ENCODE data around the gene MCU.
A peak's percentile ranks its signal among the peaks of the same experiment; 100 is the strongest.

MCU gene

DNA sequence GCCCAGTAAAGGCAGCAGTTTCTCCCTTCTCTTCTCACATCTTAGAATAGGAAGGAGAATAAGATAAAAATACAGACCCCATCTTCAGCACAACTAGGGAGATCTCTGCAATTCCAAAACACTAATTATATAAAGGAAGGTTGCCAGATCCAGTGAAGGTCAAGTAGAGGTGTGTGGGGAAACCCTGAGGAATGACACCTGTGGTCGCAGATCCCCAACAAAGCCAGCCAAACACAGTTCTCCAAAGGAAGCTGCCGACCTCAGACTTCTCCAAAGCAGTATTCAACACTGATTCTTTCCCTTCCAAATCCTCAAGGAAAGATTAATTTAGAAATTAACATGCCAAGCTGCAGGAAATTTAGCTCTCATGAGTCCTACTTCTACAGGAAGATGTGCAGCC is 138.7 kb downstream of the MCU start:
- no peak for DNase-seq (ENCODE audit: low spot score)
- TF ChIP-seq, protein P1, sequence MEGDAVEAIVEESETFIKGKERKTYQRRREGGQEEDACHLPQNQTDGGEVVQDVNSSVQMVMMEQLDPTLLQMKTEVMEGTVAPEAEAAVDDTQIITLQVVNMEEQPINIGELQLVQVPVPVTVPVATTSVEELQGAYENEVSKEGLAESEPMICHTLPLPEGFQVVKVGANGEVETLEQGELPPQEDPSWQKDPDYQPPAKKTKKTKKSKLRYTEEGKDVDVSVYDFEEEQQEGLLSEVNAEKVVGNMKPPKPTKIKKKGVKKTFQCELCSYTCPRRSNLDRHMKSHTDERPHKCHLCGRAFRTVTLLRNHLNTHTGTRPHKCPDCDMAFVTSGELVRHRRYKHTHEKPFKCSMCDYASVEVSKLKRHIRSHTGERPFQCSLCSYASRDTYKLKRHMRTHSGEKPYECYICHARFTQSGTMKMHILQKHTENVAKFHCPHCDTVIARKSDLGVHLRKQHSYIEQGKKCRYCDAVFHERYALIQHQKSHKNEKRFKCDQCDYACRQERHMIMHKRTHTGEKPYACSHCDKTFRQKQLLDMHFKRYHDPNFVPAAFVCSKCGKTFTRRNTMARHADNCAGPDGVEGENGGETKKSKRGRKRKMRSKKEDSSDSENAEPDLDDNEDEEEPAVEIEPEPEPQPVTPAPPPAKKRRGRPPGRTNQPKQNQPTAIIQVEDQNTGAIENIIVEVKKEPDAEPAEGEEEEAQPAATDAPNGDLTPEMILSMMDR (IDR thresholded peaks at IDR 0.05; ENCODE audit: extremely low read depth, missing control alignments): no peak

DNA sequence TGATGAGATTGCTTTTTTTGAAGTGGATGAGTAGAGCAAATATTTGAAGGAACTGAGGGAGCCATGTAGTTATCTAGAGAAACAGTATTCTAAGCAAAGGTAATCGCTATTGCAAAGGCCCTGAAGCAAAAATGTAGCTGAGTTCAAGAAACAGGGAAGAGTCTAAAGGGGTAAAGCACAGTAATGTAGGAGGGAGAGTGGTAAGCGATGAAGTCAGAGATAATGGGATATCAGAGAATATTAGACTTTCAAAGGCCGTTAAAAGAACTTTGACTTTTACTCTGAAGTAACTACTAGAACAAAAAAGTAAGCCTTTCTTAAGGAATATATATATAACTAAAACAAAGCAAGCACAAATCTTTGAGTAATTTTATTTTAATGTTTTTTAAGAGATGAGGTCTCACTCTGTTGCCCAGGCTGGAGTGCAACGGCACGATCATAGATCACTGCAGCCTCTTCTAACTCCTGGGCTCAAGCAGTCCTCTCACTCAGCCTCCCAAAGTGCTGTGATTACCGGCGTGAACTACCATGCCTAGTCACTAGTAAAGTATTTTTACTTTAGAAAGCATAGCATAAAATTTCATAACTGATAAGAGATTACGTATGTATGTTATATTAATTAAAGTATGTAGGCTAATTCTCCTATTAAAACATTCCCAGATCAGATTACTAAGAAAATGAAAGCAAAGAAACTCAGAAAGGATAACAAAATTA is 139.9 kb downstream of the MCU start:
- TF ChIP-seq, protein P1 (IDR thresholded peaks at IDR 0.05; ENCODE audit: extremely low read depth, missing control alignments): no peak
- no peak for DNase-seq (ENCODE audit: low spot score)

DNA sequence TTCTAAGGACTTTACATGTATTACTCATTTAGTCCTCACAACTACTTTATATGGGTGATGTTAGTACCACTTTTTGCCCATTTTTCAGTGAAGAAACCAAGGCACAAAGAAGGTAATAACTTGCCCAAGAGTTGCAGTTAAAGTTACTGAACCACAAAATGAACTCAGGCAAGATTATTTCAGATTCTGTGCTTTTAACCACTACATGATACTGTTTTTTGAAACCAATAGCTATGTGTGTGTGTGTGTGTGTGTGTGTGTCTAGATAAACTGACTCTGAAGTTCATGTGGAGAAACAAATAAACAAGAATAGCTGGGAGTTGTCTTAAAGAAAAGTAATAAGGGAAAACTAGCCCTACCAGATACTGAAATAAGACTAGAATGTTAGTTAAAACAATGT is 140.8 kb downstream of the MCU start:
- TF ChIP-seq, protein P1 (IDR thresholded peaks at IDR 0.05; ENCODE audit: extremely low read depth, missing control alignments): no peak
- no peak for DNase-seq (ENCODE audit: low spot score)

DNA sequence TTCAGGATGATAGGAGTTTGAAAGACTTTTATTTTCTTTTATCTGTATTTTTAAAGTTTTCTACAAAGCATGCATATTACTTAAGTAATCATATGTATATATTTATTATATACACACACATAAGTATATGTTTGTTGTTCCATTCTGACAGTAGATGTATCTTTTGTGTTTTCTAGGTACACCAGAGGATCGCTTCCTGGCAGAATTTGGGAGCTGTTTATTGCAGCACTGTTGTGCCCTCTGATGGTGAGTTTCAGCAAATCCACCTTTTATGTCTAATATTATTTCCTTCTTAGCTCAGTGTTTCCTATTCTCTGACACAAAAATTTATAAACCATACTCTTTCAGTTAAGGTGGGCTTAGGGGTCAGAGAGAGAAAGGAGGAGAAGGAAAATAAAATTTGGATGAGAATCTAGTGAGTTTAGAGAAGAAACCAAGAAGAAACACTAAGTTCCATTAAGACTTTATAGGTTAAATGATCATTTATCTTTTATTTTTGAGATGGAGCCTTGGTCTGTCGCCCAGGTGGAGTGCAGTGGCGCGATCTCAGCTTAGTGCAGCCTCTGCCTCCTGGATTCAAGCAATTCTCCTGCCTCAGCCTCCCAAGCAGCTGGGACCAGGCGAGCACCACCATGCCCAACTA is 142.4 kb downstream of the MCU start:
- peak; percentile 54 for DNase-seq (ENCODE audit: low spot score)
- TF ChIP-seq, protein P1 (IDR thresholded peaks at IDR 0.05; ENCODE audit: extremely low read depth, missing control alignments): peak; percentile 32

DNA sequence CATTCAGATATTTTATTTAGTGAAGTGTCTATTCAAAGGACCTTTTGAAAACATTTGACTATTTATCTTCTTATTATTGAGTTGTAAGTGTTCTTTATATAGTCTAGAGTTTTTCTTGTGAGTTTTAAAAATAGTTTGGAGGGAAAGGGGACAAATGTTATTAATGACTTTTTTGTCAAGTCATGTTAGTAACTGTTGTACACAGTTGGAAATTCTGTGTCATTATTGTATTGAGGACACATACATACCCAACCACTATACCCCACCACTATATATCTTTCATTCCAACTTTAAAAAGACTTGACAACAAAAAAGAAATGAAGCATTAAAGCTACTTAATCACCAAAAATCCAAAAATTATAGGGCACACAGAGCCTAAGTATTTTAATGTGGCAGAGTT is 148.4 kb downstream of the MCU start:
- TF ChIP-seq, protein P1 (IDR thresholded peaks at IDR 0.05; ENCODE audit: extremely low read depth, missing control alignments): no peak
- no peak for DNase-seq (ENCODE audit: low spot score)

DNA sequence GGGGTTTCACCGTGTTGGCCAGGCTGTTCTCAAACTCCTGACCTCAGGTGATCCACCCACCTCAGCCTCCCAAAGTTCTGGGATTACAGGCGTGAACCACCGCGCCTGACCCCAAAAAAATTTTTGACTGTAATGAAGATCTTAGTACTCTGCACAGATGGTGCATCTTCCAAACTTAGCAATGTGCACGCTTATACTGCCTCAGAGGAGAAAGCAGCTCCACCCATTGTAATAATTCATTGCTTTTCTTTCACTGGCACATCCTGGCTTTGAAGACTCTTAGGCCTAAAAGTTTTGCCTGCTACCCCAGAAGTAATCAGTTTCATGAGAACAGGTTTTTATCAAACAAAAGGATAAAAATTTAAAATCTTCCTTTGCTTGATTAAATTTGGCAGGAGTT is 149.5 kb downstream of the MCU start:
- TF ChIP-seq, protein P1 (IDR thresholded peaks at IDR 0.05; ENCODE audit: extremely low read depth, missing control alignments): no peak
- no peak for DNase-seq (ENCODE audit: low spot score)

DNA sequence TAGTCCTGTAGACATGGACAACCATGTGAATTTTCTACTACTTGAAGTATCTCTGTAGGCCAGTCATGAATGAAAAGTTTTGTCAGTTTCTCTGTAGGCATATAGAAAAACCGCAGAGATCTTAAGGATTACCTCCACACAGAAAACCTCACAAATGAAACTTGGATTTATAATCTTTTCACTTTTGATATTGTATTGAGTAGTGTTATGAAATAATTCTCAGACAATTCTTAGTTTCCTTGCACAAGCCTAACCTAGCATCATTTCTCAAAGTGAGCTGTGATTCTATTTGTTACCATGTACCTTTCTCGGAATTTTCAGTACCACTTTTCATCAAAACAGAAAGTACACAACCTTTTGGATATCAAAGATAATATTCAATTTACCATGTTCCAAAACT is 150.2 kb downstream of the MCU start:
- TF ChIP-seq, protein P1 (IDR thresholded peaks at IDR 0.05; ENCODE audit: extremely low read depth, missing control alignments): no peak

More for the DNA sequence above, 150.2 kb downstream of the MCU start:
- no peak for DNase-seq (ENCODE audit: low spot score)
